Thoracic aorta (tissue), 2 donors: ENCODE results near the gene FHIT. TPM values are rescaled to one million over a fixed set of nuclear protein-coding genes. Genes with fewer than 3 reads are reported as not detected.
"Not testable (repeated sequence)": the region's sequence is repeated elsewhere in the genome, so short reads cannot be mapped to it uniquely, and the experiment has no call there.

Experiments
- ATAC-seq: fragments of 150-250 bp; one replicate; pipeline ENCODE4 v1.8.0; 2017; ENCODE audit warnings: low read depth; ENCODE audit not compliant: insufficient number of reproducible peaks, low FRiP score
- DNase-seq: peaks from one replicate; pipeline ENCODE4 v3.0.0-alpha.2; 2020; ENCODE audit warnings: low spot score
- H3K27ac ChIP-seq, 2 donors: fragments of 200-600 bp; sonication (generic); 1 replicate in 1 of 2; 2 replicates in 1 of 2; pipeline ENCODE4 v1.5.1; 2016; ENCODE audit warnings: mild to moderate bottlenecking in 2 of 2, moderate library complexity in 2 of 2
- H3K27me3 ChIP-seq: fragments of 200-600 bp; sonication (generic); replicated peaks from 2 replicates; pipeline ENCODE4 v1.6.0; 2016; ENCODE audit warnings: mild to moderate bottlenecking; ENCODE audit not compliant: insufficient read depth
- H3K36me3 ChIP-seq: fragments of 200-600 bp; sonication (generic); one replicate; pipeline ENCODE4 v1.5.1; 2016
- H3K4me1 ChIP-seq, 2 donors: fragments of 200-600 bp; sonication (generic); 1 replicate in 1 of 2; 2 replicates in 1 of 2; pipeline versions ENCODE4 v1.5.1 to v1.6.0; 2016; ENCODE audit warnings: low read depth in 2 of 2, mild to moderate bottlenecking in 1 of 2; ENCODE audit not compliant: control insufficient read depth in 1 of 2
- H3K4me3 ChIP-seq: fragments of 200-600 bp; sonication (generic); 2 replicates; pipeline ENCODE4 v1.5.1; 2016; ENCODE audit warnings: mild to moderate bottlenecking
- H3K9me3 ChIP-seq: fragments of 200-600 bp; sonication (generic); 2 replicates; pipeline ENCODE4 v1.5.1; 2016
- total RNA-seq, 2 donors: library from RNA; depleted of rRNA; stranded (reverse); fragments of >200 nt; gene quantifications; one replicate each; pipeline versions ENCODE4 v1.1.0 to v1.2.3, GENCODE V29; 2016
- TF ChIP-seq, protein P1 (sequence below): fragments of 200-600 bp; sonication (generic); IDR thresholded peaks from one replicate; pipeline ENCODE4 v1.5.1; 2019; ENCODE audit warnings: antibody characterized with exemption

The FHIT gene
- total RNA-seq, 2 donors from 2014 or later: 2.0 to 2.3 TPM

GRCh38 chr3:60909526-60909925, 341.7 kb downstream of the FHIT start:
- H3K4me1 ChIP-seq: no peaks in the 10 kb centered on the region
- DNase-seq (no peak), ATAC-seq (peak; percentile 36)
- H3K9me3 ChIP-seq: no peaks in the 10 kb centered on the region
- no peak overlapping the region for H3K27ac ChIP-seq
- no peak overlapping the region for H3K4me3 ChIP-seq
- no peaks in the 10 kb centered on the region for H3K36me3 ChIP-seq
- H3K27me3 ChIP-seq: no peaks in the 10 kb centered on the region
- TF ChIP-seq, protein P1, sequence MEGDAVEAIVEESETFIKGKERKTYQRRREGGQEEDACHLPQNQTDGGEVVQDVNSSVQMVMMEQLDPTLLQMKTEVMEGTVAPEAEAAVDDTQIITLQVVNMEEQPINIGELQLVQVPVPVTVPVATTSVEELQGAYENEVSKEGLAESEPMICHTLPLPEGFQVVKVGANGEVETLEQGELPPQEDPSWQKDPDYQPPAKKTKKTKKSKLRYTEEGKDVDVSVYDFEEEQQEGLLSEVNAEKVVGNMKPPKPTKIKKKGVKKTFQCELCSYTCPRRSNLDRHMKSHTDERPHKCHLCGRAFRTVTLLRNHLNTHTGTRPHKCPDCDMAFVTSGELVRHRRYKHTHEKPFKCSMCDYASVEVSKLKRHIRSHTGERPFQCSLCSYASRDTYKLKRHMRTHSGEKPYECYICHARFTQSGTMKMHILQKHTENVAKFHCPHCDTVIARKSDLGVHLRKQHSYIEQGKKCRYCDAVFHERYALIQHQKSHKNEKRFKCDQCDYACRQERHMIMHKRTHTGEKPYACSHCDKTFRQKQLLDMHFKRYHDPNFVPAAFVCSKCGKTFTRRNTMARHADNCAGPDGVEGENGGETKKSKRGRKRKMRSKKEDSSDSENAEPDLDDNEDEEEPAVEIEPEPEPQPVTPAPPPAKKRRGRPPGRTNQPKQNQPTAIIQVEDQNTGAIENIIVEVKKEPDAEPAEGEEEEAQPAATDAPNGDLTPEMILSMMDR: no peak

- TF ChIP-seq, protein P1: no peak
- Histone ChIP-seq H3K27ac (no peak overlapping the region), H3K9me3 (no peaks in the 10 kb centered on the region), H3K36me3 (no peaks in the 10 kb centered on the region), H3K4me3 (no peak overlapping the region), H3K27me3 (no peaks in the 10 kb centered on the region), H3K4me1 (no peaks in the 10 kb centered on the region)
- ATAC-seq: no peak
- DNase-seq: no peak
Observed at GRCh38 chr3:60906283-60906682, 345.0 kb downstream of the FHIT start.

DNA sequence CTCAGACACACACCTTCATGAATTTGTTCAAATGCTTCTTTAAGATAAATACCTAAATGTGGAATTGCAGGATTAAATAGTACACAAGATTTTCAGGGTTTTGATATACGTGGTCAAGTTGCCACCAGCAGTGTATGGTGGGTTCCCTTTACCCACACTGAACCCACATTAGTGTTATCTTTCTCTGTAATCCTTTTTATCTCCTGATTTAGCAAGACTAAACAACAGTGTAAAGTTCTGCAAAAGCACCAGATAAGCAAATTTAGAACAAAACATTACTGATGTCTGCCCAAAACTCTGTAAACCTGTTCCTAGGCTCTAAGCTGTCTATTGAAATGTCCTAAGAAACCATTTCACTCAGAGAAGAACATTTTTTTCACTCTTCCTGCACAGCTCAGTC, 352.9 kb downstream of the FHIT start:
- TF ChIP-seq, protein P1: no peak
- Histone ChIP-seq H3K27ac (no peak overlapping the region), H3K36me3 (no peaks in the 10 kb centered on the region), H3K9me3 (no peaks in the 10 kb centered on the region), H3K4me1 (no peaks in the 10 kb centered on the region), H3K4me3 (no peak overlapping the region), H3K27me3 (no peaks in the 10 kb centered on the region)
- DNase-seq (no peak), ATAC-seq (no peak)

- Histone ChIP-seq H3K36me3 (no peaks in the 10 kb centered on the region), H3K4me1 (no peaks in the 10 kb centered on the region), H3K4me3 (no peak overlapping the region), H3K9me3 (no peaks in the 10 kb centered on the region), H3K27me3 (no peaks in the 10 kb centered on the region), H3K27ac (no peak overlapping the region)
- ATAC-seq (no peak), DNase-seq (no peak)
- TF ChIP-seq, protein P1: no peak
Observed at GRCh38 chr3:60893946-60894345, 357.3 kb downstream of the FHIT start.

DNA sequence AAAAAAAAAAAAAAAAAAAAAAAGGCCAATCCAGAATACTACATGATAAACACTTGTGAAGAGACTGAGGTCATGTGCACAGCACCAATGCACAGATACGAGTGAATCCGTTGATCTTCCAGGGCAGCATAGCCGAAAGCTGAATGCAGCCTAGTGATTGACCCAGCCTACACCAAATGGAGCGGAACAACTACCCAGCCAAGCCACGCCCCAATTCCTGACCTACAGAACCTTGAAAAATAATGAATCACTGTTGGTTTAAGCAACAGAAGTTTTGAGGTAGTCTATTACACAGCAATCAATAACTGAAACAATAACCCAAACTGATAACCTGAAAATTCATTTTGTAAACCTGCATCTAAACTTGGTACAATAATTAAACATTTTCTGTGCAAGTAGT, 361.0 kb downstream of the FHIT start:
- Histone ChIP-seq H3K27ac (no peak overlapping the region), H3K4me3 (no peak overlapping the region), H3K27me3 (no peaks in the 10 kb centered on the region), H3K36me3 (no peaks in the 10 kb centered on the region), H3K9me3 (no peaks in the 10 kb centered on the region), H3K4me1 (no peaks in the 10 kb centered on the region)
- DNase-seq (no peak), ATAC-seq (no peak)
- TF ChIP-seq, protein P1: no peak

DNA sequence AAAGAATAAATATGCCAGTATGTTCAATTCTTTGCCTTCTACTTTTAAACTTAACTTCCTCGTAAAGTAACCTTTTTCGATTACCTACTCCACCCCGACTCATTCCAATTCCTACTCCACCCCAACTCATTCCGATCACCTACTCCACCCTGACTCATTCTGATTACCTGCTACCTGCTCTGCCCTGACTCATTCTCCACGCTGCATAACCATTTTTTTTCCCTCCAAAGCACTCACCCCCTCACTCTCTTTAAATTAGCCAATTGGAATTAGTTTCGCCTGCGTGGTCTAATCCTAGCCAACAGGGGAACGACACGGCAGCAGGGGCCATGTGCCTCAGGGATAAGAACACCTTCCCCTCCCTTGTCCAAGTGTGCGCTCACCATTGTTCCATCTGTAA, 362.3 kb downstream of the FHIT start:
- H3K9me3 ChIP-seq, H3K4me3 ChIP-seq, ATAC-seq, H3K27me3 ChIP-seq, DNase-seq, H3K27ac ChIP-seq, H3K4me1 ChIP-seq, H3K36me3 ChIP-seq: not testable (repeated sequence)
